GM18909 (cell line): Measurements from ENCODE around the gene MRPL2.
"Not testable (repeated sequence)": the region's sequence is repeated elsewhere in the genome, so short reads cannot be mapped to it uniquely, and the experiment has no call there.

Experiments
- ATAC-seq: cut with Tn5 transposase; IDR thresholded peaks from one replicate; pipeline ENCODE4 v1.9.1; 2021; ENCODE audit warnings: mild to moderate bottlenecking; ENCODE audit not compliant: unreplicated experiment, poor library complexity

MRPL2 gene

DNA sequence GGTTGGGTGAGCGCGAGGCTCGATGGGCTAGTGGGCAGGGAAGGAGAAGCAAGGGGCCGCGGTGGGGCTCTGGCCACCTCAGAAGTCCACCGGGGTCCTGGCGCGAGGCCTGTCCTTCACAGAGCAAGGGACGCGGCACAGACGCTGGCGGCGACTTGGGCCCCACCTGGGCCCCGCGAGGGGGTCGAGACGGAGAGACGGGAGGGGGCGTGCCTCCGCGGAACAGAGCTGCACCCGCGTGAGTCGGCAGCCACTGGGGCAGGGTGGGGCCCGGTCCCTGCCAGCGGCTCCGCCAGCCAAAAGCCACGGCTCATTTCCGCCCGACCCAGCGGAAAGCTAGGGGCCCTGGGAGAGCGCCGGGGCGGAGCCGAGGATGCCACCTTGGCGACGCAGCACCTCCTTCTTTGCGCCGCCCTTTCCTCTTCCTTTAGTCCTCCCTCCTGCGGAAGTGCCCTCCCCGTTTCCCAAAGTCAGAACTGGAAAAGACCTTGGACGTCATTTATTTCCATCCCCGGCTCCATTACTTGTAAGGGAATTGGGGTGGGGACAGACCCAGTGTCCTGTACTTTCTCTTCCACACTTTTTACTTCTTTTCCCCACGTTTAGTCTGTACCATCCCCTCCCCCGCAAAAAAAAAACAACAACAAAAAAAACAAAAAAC, 5.6 kb downstream of the MRPL2 start, which contains the start of gene CUL7:
Gene CUL7, minus strand, starts transcription at position 307 of the 661 bp plus-strand sequence. CDS start 1,063 bp downstream, outside the sequence.
- ATAC-seq, result peak; percentile 86

DNA sequence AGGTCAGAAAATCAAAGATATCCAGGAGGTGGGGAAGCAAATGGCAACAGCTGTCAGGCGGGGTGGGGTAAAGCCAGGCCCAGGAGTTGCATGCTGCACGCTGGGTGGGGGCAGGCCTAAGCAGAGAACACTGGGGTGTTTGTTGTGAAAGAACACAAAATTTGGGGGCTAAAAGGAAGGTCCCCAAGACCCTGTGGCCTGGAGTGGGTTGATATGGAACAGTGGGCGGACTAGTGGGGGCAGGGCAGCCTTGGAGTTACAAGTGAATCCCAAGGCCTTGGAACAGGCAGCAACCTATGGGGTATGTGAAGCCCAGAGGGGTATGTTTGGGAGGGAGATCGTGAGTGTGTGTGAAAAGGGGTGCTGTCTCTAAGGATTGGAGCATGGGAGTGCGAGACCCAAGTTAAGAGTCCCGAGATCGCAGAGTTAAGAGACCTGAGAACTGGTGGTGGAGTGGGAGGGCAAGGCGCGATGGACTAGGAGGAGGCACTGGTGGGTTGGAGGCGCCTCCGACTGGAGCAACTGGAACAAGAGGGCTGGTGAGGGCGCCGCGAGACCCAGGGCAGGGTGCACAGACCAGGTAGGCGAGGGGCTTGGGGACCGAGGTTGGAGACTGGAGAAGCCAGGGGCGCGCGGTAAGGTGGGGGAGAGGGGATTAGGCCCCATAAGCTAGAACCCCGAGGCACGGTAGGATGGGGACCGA, 6.2 kb downstream of the MRPL2 start:
- ATAC-seq, result peak; percentile 19

DNA sequence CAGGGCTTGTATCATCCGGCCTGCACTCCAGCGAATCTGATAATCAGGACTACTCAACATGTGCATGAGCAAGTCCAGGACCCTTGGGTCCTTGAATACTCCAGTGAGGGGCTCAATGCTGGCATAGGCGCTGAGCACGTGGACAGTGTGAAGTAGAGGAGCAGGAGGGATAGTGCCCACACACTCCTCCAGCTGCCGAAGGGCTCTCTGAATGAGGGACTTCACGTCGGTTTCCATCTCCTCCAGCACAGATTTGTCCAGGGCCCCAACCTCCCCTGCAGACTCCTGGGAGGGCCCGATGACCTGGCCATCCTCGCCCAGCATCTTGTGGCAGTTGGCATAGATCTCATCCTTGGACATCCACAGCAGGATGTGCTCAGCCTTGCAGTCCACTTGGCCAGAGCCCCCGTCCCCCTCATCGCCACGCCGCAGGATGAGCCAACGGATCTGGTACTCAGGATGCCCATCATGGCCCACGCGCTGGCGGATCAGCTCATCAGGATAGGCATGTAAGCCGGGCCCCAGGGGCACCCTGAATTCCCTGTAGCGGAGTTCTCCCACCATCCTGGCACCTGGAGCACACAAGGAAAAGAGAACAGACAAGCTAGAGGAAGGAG, 6.9 kb downstream of the MRPL2 start:
- no peak for ATAC-seq

DNA sequence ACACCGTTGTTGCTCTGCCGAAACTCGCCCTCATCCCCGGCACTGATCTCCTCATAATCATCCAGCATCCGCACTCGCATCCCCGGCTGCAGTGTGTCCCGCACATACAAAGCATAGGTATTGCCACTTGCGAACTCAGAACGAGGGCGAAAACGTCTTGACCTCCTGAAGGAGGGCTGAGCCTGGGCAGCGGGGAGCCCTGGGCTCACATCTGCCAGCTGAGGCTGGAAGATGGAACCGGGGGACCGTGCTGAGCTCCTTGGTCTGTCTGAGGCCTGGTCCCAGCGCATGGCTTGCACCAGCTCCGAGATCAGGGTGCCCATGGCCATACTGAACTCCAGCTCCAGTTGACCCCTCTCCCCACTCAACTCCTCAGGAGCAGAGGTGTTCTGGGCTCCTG, 8.3 kb downstream of the MRPL2 start:
- ATAC-seq, result no peak

DNA sequence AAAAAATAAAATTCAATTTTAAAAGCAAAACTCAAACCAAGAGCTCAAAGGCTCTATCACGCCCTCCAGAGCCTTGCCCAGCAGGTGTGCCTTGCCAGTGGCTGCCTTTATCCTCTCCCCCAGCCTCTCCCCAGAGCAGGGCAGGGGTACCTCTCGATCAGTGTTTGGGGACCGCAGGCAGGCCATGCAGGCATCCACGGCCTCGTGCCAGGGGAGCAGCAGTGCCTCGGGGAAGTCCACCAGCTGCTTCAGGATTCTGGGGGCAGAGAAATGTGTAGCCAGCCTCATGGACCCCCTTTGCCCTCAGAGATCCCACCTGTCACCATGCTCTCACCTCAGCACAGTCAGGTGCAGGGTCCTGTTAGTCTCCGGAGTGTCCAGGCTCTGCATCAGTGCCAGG, 11.2 kb downstream of the MRPL2 start:
- ATAC-seq, result no peak

DNA sequence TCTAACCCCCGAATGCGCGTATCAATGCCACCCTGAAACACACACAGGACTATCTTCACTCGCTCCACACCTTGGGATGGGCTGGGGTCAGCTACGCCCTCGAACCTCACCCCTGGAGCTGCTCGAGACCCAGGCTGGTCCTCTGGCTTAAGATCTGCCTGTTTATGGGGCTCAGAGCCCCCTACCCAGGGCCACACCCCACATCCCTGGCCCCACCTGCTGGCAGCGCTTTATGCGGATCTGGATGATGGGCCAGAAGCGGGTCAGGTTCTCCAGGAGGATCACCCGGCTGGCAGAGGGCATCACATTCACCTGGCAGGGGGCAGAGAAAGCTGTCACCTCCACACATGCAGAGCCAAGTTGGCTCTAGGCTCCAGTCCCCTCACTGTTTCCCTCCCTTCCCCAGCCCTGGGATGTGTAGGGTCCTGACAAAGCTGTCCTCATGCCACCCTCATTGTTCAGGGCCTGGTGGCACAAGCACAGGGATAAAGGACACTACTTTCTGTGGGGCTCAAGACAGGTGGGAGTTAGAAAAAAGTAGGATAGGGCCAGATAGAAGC, 13.8 kb downstream of the MRPL2 start:
- ATAC-seq, result no peak

DNA sequence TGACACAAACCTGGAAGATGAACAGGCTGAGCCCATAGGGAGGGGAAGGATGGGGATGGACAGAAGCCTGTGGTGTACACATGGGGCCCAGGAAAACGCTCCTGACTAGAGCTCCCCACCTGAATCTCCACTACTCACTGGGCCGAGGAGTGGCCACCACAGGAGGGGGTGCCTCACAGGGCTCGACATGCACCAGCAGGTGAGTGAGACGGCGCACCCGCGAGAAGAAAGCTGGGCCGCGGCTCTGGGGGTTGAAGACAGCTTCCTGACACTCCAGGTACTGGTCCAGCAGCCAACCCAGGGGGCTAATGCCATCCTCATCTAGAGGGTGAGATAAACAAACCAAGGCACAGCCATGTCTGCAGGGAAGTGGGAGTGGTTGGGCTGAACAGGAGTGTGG, 15.9 kb downstream of the MRPL2 start:
- no peak for ATAC-seq

DNA sequence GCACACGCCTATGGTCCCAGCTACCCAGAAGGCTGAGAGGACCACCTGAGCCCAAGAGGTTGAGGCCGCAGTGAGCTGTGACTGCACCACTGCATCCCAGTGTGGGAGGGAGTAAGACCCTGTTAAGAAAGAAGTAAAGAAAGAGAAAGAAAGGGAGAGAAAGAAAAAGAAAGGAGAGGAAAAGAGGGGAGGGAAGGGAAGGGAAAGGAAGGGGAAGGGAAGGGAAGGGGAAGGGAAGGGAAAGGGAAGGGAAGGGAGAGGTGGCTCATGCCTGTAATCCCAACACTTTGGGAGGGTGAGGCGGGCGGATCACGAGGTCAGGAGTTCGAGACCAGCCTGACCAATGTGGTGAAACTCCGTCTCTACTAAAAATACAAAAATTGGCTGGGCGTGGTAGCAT, 17.8 kb downstream of the MRPL2 start:
- not testable (repeated sequence) for ATAC-seq

DNA sequence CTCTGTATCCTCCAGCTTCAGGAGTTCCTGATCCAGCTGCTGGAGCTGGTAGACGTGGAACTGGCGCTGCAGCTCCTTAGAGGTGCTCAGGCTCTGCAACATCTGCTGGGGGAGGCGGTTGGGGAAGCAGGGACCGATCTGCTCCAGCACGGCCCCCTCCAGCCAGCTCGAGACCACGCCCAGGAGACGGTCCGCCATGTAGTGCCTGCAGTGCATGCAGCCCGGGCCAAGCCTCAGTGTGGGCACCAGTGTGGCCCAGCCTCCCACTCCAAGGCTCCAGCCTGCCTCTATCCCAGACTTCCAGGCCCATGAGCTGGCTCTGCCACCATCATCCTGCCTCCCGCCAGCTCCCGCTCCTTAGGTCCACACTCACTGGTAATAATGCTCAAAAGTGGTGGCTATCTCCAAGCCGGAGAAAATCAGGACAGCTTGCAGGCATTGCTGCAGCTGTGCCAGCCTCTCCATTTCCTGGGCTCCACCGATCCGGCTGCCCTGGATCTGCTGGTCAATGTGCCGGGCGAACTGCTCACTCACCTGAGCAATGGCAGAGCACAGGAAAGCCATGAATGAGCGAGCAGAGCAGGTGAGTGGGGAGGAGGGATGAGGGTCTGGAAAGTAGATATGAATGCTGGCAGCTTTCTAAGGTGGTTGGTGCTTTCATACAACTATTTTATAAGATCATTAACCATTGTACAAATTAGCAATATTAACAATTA, 18.5 kb downstream of the MRPL2 start:
- no peak for ATAC-seq

DNA sequence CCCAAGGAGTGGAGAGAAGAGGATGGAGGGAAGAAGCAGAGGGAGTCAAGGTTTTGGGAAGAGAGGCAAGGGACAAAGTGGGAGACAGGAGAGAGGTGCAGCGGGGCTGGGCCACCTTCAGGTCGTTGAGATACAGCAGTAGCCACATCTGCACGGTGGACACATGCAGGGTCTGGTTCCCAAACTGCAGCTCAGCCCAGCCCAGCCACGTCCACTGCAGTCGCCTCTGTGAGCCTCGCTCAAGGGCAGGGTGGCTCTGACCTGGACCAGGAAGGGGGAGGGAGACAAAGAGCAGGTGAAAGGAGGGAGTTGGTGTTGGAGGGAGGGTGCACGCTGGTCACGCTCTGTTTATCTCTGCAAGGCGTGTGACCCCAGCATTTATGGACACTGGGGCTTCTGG, 20.5 kb downstream of the MRPL2 start:
- no peak for ATAC-seq

DNA sequence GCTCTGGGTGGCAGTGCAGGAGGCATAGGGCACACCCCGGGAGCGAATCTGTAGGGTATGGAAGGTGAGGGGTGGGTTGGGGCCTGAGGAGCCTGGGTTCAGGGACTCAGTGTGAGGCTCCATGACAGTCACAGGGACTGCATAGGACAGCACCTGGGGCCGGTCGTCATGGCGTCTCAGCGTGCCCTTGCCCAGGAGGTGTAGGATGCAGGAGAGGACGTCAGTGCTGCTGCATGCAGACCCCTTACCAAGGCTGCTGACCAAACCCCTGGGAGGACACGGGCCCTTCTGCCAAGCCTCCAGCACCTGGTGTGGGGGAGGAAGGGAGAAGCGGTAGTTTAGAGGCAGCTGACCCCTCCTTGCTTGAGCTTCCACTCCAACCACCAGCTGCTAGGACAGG, 21.5 kb downstream of the MRPL2 start:
- ATAC-seq, result no peak

DNA sequence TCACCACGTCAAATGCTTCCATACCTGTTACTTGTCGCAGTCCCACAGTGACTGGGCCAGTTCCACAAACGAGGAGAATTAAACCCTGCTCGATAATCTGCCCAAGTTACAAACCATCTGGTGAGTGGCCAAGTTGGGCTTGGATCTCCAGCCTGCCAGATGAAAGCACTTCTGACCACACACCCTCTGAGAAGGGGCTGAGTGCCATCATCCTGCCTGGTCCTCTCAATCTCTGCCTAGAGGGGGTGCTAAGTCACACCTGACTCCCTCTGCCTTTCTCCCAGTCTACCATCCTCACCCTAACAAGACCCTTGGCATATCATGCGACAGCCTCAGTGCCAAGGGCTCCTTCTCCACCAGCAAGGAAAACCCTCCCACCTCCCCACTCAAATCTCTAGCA, 22.0 kb downstream of the MRPL2 start:
- ATAC-seq, result no peak

DNA sequence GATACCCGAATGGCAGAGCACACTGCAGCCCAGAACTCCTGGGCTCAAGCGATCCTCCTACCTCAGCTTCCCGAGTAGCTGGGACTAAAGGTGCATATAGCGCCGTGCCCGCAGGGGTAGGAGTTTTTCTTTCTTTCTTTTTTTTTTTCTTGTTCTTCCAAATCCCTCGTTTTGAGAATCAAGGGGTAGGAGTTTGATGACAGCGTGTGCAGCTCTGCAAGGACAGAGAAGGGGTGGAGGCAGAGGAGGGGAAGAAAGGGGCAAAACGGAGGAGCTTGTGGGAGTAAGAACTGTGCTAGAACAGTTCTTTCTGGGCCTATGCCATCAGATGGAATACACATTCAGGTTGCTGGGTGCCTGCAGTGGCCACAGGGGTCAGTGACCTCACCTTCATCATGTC, 22.5 kb downstream of the MRPL2 start:
- ATAC-seq, result no peak

DNA sequence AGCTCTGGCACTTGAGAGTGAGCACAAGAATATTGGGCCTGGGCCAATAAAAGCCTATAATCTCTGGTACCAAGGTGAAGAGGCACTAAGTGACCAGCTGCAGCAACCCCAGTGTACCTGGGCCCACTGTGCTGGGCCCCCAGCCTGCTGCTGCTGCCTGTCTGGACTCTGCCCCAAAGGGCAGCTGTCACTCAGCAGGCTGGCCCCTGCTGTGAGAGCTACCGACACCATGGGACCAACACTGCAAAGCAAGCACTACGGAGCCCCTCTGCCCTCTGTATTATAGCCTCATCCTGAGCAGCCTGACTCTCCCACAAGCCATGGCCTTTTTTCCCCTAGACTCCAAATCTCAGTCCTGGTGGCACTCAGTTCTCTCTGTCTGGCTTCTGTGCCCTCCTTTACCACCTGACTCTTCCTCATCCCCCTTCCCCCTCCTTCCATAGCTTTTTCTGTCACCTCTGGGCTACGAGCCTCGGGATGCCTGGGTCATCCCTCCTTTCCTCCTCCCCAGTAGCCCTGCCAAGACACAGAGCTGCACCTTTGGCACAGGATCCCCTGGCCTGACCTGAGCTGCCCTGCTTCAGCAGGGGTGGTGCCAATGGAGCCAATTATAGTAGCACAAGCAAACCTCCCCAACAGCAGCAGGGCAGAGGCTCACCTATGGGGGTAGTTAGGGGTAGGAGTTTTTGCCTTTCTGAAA, 23.6 kb downstream of the MRPL2 start:
- ATAC-seq, result no peak

DNA sequence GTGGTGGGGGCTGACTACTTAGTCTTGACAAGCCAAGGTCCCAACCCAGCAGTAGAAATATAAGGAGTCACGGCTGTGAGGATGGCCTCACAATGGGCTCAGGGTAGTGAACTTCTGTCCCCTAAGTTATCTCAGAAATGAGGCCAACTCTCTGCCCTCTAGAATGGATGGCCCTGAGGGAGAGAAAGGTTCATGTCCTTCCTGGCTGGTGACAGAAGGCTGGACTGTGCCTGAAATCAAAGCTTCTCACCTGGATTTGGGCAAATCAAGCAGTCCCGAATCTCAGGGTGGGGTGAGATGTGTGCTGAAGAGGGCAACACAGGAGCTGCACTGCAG, 25.1 kb downstream of the MRPL2 start:
- ATAC-seq, result no peak

DNA sequence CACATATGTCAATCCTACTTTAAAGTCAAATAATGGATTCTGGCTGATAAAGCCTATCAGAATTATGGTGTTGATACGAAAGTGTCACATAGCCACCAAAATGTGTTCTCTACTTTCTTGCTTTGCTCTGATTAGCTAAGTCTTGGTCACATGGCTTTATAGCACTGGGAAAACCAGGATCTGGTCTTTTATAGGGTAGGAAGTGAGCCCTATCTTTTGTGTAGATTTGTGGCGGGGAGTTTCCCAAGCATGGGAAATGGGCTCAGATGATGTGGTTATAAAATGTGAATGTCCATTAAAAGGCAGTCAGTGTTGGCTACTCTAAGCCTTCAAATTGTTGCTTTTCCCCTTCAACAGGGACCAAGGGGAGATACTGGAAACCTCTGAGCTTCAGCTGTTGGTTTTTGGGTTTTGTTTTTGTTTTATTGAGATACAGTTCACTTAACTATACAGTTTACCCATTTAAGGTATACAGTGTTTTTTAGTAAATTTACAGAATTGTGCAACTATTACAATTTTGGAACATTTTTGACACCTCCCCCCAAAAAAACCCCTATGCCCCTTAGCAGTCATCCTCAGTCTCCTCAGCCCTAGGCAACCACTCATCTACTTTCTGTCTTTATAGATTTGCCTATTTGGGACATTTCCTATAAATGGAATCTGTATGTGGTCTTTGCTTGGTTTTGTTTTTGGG, 25.6 kb downstream of the MRPL2 start:
- ATAC-seq, result no peak

DNA sequence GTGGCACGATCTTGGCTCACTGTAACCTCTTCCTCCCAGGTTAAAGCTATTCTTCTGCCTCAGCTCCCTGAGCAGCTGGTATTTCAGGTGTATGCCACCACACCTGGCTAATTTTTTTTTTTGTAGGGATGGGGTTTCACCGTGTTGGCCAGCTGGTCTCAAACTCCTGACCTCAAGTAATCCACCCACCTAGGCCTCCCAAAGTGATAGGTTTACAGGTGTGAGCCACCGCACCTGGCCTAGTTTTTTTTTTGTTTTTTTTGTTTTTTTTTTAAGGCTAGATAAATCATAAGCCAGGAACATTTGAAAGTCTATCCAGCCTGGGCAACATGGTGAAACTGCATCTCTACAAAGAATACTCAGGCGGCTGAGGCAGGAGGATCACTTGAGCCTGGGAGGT, 26.9 kb downstream of the MRPL2 start:
- ATAC-seq, result no peak

DNA sequence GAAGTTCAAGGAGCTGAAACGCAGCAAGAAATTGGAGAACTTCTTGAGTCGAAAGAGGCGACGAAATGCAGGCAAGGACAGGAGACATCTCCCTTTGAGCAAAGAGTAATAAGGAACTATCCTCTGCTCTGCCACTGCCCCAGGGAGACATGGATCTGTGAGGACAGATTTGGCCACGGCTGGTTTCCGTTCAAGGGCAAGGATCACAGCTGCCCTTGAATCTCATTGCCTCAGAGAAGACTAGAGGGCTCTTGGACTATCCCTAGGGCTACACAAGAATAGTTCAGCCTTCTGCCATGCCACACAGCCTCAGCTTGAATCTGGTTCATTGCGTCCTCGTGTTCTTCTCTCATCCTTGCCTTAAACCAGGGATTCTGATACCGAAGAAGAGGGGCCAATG, 30.1 kb downstream of the MRPL2 start:
- no peak for ATAC-seq

DNA sequence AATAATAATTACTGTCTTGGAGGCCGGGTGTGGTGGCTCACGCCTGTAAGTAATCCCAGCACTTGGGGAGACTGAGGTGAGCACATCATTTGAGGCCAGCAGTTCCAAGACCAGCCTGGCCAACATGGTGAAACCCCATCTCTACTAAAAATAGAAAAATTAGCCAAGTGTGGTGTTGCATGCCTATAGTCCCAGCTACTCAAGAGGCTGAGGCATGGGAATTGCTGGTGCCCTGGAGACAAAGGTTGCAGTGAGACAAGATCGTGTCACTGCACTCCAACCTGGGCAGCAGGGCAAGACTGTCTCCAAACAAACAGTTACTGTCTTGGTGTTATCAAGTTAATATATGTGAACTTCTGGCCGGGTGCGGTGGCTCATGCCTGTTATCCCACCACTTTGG, 32.9 kb downstream of the MRPL2 start:
- ATAC-seq, result no peak

DNA sequence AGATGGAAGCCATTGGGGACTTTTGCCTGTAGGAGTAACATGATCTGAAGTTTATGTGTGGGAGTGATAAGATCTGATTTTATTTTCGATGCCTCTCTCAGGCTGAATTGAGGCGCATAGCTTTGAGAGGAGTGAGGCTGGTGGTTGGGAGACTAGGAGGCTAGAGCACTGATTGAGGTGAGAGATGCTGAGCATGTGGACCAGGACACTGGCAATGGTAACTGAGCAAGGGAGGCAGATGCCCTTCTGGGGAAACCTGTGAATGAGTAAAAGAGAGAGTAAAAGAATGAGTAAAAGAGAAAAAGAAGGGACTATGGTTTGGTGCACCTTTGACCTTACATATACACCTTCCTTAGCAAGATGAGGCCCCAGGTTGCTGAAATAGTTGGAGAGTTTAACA, 34.8 kb downstream of the MRPL2 start:
- ATAC-seq, result no peak
